Measurements from ENCODE around the gene SDHB.

Gene SDHB

DNA sequence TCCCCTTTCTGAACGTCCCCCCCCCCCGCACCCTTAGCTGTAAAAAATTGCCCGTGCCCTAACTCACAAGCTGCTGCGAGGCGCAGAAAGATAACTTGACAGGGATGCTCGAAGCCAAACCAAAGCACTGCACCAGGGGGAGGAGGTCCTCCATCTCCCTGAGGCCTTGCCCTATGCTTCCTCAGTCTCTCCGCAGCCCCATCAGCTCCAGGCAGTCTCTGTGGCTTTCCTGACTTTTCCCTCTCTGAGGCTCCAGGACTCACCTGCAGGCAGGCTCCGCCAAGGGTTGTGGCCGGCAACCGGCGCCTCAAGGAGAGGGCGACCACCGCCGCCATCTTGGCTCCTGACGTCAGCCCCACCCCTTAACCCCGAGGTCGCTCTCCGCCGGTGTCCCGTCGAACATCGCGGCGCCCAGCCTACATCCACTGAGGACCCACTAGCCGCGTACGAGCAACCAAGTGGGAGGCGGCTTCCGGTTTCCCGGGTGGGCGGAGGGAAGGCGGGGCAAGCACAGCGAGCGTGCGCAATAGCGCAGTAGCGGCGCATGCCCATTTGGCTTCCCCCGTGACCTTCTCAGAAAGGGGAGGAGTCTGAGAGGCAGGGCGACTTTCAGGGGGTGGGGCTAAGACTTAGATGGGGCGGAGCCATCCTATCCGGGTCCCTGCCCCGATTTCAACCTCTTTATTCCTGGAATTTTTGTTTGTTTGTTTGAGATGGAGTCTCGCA, at the start of gene SDHB:
SDHB (minus strand) TSS at position 348 of the 726 bp plus-strand sequence; CDS start at position 335, 13 bp downstream.
- DNase-seq: peak; percentile 99

GRCh38 chr1:17102232-17102631, 48.4 kb upstream of the SDHB start:
- DNase-seq: no peak

DNA sequence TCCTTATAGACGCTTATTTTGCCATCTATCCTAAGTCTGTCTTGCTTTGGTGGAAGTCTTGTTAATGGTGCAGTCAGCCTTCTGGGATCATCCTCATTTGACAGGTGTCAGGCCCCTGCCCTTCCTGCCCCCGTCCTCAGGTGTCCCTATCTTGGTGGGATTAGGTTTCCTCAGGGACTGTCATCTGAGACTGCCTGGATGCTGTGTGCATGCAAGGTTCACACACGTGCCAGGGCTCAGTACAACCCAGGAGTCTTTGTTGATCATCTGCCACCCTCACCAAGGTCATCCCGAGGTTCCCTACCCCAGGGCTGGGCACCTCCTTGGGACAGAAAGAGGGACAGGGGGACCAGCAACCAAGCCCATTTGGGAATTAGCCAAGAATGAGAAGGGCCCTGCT, 47.4 kb upstream of the SDHB start:
- no peak for DNase-seq

DNA sequence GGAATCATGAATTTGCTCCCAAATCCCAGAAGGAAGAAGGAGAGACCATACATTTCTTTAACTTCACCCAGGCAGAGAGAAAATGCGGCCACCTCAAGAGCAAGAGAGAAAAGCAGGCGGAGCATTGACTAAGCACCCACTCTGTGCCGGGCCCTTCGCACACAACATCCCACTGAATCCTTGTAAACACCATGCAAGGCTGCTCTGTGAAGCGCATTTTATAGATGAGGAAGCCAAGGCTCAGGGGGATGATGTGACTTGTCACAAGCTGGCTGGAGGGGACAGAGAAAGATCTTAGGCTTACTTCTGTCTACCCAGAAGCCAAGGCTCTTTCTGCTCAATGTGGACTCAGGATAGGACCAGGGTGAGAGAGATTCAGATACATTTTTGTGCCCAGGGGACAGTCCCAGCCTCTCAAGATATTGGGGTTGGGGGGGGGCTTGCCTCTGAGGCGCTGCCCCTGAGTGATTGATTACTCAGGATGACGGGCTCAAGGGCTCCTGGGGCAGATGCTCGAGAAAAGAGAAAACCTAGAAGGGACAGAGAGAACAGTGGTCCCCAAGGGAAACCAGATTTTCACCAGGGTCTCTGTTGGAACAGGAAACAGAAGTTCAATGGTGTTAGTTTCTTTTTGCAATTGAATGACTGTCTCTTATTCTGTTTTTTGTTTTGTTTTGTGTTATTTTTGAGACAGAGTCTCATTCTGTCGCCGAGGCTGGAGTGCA, 45.9 kb upstream of the SDHB start:
- DNase-seq: no peak

DNA sequence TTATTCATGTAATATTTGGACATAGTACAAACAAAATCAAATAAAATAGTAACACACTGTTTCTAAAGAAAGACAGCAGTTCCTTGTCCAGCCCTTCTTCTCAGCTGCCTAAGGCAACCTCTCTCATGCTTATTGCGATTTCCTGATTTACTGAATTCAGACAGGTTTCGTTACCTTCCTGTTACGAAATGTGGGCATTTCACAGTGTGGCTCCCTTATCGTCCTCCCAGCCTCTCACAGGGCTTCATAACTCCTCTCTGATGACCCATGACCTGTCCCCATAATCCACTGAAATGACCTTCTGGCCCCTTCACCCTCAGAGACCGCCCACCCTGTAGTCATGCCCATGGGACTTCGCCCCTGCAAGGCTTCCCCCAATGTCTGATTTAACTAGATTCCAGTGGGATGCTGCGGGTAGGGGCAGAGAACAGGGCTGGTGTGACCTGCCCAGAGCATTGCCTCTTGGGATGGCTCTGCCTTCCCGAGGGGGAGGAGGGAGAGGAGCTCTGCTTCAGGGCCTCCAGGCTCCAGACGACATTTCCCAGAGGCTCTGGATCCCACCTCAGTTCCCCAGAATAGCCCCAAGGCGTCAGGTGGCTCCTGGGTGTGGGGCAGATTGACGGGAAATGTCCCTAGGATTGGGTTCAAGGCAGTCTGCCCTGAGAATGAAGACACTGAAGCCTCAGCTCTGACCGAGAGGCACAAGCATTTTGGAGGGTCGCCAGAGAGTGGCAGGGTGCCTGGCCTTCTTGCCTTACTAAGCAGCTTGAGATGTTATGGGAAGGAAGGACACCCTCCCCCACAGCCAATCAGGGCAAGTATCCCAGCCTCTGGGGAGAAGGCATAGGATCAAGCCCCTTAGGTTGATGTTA, 44.9 kb upstream of the SDHB start:
- no peak for DNase-seq

GRCh38 chr1:17097787-17098186, 44.0 kb upstream of the SDHB start:
- no peak for DNase-seq

DNA sequence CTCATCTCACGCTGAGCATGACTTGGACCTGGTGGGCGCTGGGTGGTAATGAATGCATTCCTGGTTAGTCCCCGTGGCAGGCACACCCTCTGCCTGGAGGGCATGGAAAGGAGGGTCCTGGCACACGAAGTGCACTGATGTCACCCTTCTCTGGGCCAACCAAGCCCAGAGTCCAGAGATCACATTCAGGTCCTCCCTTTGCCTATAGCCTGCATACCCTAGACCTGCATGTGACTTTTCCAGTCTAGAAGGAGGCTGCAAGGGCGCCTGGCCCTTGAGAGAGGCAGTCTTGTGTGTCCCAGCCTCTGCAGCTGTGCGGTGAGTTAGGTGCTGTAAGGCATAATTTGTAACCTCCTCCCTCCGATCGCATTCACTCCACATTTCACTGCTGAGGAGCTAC, 43.3 kb upstream of the SDHB start:
- DNase-seq: no peak

DNA sequence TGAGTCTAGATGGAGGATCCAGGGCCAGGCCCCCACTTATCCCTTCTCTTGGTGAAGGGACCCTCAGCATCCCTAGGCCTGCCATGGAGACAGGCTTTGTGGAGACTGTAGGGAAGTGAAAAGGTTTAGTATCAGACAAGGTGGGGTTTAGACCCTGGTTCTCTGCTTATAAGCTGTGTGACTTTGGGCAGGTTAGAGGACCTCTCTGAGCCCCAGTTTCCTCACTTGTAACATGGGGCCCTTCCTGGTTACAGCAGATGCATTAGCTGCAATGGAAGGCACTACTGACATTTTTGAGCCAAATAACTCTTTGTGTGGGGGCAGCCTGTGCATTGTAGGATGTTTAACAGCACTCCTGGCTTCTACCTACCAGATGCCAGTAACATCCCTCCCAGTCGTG, 42.8 kb upstream of the SDHB start:
- DNase-seq: no peak

GRCh38 chr1:17095141-17095540, 41.3 kb upstream of the SDHB start:
- no peak for DNase-seq

GRCh38 chr1:17094664-17095063, 40.8 kb upstream of the SDHB start:
- no peak for DNase-seq

DNA sequence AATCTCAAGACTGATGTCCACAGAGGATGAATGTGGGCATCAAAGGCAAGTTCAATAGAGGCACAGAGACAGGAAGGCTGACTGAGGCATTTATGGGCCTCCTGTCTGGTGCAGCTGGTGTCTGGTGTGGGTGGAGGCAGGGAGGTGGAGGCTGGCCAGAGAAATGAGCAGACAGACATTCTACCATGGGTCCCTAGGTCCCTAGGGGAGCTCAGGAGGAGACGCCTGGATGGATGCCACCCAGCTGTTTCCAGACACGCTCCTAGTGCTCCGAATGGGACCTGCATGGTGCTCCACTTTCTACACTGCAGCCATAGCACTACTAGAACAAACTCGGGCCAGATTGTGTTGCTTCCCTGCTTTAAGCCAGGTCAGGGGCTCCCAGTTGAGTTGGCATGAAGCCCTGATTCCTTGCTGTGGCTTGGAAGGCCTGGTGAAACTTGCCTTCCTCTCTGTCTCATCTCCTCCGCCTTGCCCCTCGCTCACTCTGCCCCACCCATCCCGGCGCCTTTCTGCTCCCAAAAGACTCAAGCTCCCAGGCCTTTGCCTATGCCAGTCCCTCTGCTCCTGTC, 40.1 kb upstream of the SDHB start:
- DNase-seq: no peak

DNA sequence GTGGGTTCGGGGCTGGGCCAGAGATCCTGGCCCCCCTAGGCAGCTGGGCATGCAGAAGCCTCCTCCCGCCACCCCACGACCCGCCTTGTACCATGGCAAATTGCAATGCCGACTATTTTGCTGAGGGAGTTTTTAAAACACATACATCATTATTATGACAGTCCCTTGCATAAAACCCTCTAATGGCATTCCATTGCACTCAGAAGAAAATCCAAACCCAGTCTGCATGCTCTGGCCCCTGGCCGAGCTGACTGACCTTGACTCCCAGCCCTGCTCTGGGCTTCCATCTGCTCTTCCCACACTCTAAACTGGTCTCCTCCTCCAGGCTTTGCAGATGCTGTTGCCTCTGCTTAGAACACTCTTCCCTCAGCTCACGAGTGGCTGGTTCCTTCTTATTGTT, 37.4 kb upstream of the SDHB start:
- no peak for DNase-seq

GRCh38 chr1:17089506-17089905, 35.7 kb upstream of the SDHB start:
- no peak for DNase-seq

GRCh38 chr1:17086751-17087150, 32.9 kb upstream of the SDHB start:
- DNase-seq: no peak

- no peak for DNase-seq
These were observed 31.0 kb upstream of the SDHB start for GRCh38 chr1:17084787-17085186.

DNA sequence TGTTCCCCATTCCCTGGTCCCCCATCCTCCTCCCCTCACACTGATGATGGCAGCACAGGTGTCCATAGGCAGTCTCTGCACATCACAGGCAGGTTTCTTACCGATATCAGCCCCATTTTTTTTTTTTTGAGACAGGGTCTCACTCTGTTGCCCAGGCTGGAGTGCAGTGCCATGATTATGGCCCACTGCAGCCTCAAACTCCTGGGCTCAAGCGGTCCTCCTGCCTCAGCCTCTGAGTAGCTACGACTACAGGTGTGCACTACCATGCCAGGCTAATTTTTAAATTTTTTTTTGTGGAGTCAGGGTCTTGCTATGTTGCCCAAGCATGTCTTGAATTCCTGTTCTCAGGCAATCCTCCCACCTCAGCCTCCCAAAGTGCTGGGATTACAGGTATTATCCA, 28.9 kb upstream of the SDHB start:
- DNase-seq: no peak

GRCh38 chr1:17081439-17081838, 27.6 kb upstream of the SDHB start:
- DNase-seq: no peak

- no peak for DNase-seq
These were observed 27.0 kb upstream of the SDHB start for GRCh38 chr1:17080880-17081279.

- DNase-seq: no peak
These were observed 26.4 kb upstream of the SDHB start for GRCh38 chr1:17080085-17080759.

DNA sequence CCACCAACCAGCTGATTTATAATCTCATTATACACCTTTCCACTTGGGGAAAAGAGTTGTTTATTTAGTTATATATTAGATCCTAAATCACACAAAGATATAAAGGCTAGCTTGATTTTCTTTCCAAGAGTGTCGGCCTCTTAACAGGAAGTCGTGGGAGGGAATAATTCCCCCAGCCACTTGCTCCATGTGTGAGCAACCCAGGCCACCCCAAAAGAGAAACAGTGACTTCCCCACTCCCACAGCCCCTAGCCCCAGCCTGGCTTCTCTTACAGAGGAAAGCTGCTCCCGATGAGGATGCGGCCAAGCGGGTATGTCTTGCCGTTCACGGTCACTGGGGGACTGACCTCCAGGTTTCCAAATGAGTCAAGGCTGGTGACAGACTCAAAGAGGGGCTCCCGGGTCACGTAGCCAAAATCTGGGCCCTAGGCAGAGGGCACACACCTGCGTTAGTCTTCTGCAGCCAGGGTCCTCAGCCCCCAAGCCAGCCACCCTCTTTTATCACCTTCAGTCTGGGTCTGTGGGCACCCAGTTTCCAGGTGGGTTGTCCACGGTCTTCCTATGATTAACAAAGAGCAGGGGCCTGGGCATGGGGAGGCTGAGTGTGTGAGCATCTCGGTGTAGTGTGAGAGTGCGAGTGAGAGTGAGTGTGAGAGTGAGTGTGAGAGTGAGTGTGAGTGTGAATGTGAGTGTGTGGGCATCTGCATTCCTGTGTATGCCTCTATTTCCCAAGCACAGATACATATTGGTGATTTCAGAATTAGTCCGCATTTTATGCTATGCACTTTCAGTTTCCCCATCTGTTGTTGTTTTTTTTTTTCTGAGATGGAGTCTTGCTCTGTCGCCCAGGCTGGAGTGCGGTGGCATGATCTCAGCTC, 25.4 kb upstream of the SDHB start:
- no peak for DNase-seq

DNA sequence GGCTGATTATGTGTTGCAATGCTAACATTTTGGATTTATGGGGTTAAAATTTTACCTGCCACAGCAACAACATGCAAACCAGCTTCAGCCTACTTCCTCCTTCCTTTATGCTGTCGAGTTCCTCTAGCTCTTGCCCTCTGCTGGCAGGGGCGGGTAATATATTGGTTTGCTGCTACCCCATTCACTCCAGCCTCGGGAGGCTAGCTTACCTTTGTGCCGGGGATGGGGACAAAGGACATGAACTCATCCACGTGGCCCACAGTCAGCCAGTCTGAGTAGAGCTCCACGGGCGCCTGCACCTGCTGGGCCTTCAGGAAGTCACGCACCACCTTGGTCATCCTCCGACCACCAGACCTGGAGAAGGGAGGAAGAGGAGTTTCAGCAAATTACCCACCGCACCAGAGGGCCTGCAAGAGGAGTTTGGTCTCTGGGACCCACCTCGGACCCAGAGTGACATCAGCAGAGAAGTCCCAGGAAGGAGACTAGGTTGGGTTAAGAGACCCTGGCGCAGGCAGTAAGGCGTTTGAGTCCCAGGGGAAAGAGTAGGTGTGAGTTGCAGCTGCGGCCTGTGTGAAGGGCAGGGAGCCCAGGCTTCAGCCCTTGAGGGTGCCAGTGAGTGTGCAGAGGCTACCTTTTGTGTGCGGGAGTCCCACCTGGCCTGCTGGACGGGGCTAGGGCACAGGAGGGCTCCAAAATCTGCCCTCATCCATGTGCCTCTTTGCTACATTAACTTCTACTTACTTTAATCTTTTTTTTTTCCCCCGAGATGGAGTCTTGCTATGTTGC, 21.8 kb upstream of the SDHB start:
- no peak for DNase-seq

Data from activated CD4-positive, CD25-positive, alpha-beta regulatory T cell treated with anti-CD3 and anti-CD28 coated beads, Interleukin-2, amount 50 U/mL, for 72 hours (primary cell).